Naive thymus-derived CD4-positive, alpha-beta T cell (primary cell): Measurements from ENCODE around the gene TOX2. TPM values are rescaled to one million over a fixed set of nuclear protein-coding genes. Genes with fewer than 3 reads are reported as not detected.

Experiments used
- ATAC-seq: fragments of 150-1000 bp; cut with Tn5 transposase; 2 replicates; pipeline ENCODE4 v1.10.0; 2021; ENCODE audit warnings: mild to moderate bottlenecking, moderate library complexity
- CTCF ChIA-PET: fragments of 350-600 bp; sonication (Branson Sonifier 250); formaldehyde crosslinking; loops from one replicate; lab custom pipeline; 2021; ENCODE audit warnings: antibody characterized with exemption; lab: Charles Lee
- POLR2A ChIA-PET: fragments of 350-600 bp; sonication (Branson Sonifier 250); formaldehyde crosslinking; loops from one replicate; lab custom pipeline; 2021; ENCODE audit warnings: antibody characterized with exemption, inconsistent platforms; lab: Charles Lee
- DNase-seq, 9 donors: peaks; one replicate each; pipeline versions ENCODE4 v3.0.0 to v3.0.0-alpha.2; 2020 to 2022; ENCODE audit warnings: mixed read lengths in 1 of 9
- H3K27ac ChIP-seq: one replicate; pipeline ENCODE4 v1.7.0; 2013; ENCODE audit warnings: mild to moderate bottlenecking, low read depth, low read length, moderate library complexity
- H3K27me3 ChIP-seq, 2 donors: one replicate each; pipeline ENCODE4 v1.7.0; 2013; ENCODE audit warnings: low read length in 2 of 2, mild to moderate bottlenecking in 2 of 2, moderate library complexity in 2 of 2; ENCODE audit not compliant: control insufficient read depth in 2 of 2, insufficient read depth in 2 of 2
- H3K36me3 ChIP-seq, 3 experiments: 1 replicate in 2 of 3; 2 replicates in 1 of 3; pipeline ENCODE4 v1.7.0; 2013; ENCODE audit warnings: low read length in 3 of 3, mild to moderate bottlenecking in 3 of 3, moderate library complexity in 1 of 3; ENCODE audit not compliant: insufficient read depth in 3 of 3, control insufficient read depth in 2 of 3
- H3K4me1 ChIP-seq, 2 donors: one replicate each; pipeline ENCODE4 v1.7.0; 2013; ENCODE audit warnings: low read length in 2 of 2, mild to moderate bottlenecking in 2 of 2, moderate library complexity in 1 of 2; ENCODE audit not compliant: control insufficient read depth in 2 of 2, insufficient read depth in 2 of 2
- H3K4me3 ChIP-seq: 2 replicates; pipeline ENCODE4 v1.7.0; 2013; ENCODE audit warnings: mild to moderate bottlenecking, low read length
- H3K9me3 ChIP-seq, 3 experiments: 1 replicate in 2 of 3; 2 replicates in 1 of 3; pipeline ENCODE4 v1.7.0; 2013; ENCODE audit warnings: low read length in 3 of 3; ENCODE audit not compliant: control insufficient read depth in 2 of 3
- H3K27ac Mint-ChIP-seq, 9 donors: one replicate each; pipeline ENCODE4 v1.8.0; 2020 to 2022; ENCODE audit warnings: mixed read lengths in 9 of 9, mild to moderate bottlenecking in 8 of 9, moderate library complexity in 5 of 9, inconsistent platforms in 2 of 9
- H3K27me3 Mint-ChIP-seq, 5 donors: one replicate each; pipeline ENCODE4 v1.8.0; 2021 to 2022; ENCODE audit warnings: mixed read lengths in 5 of 5, mild to moderate bottlenecking in 1 of 5
- H3K36me3 Mint-ChIP-seq, 5 donors: one replicate each; pipeline ENCODE4 v1.8.0; 2020 to 2022; ENCODE audit warnings: mixed read lengths in 5 of 5, mild to moderate bottlenecking in 3 of 5, inconsistent platforms in 1 of 5
- H3K4me1 Mint-ChIP-seq, 7 donors: one replicate each; pipeline ENCODE4 v1.8.0; 2020 to 2022; ENCODE audit warnings: mixed read lengths in 7 of 7, mild to moderate bottlenecking in 3 of 7, inconsistent platforms in 1 of 7
- H3K4me3 Mint-ChIP-seq, 10 donors: one replicate each; pipeline ENCODE4 v1.8.0; 2020 to 2022; ENCODE audit warnings: mild to moderate bottlenecking in 10 of 10, mixed read lengths in 10 of 10, moderate library complexity in 6 of 10, inconsistent platforms in 2 of 10
- H3K9me3 Mint-ChIP-seq, 11 donors: one replicate each; pipeline ENCODE4 v1.8.0; 2020 to 2022; ENCODE audit warnings: mixed read lengths in 11 of 11, mild to moderate bottlenecking in 4 of 11, inconsistent platforms in 1 of 11, moderate library complexity in 1 of 11
- intact Hi-C, 2 donors: fragments of 100-400 bp; cut with micrococcal nuclease; formaldehyde crosslinking; loops; one replicate each; pipeline ENCODE4 v1.15.1; 2023
- polyA plus RNA-seq, 2 donors: library from polyadenylated mRNA; unstranded; fragments of 300-500 nt; fragmentation: Illumina TruSeq; gene quantifications; one replicate each; pipeline ENCODE4 v1.2.3, GENCODE V29; 2021
- total RNA-seq, 6 experiments: library from RNA in 5 of 6; stranded (reverse) in 5 of 6; gene quantifications; 1 replicate in 5 of 6; 2 replicates in 1 of 6; pipeline ENCODE4 v1.2.3 and lab custom pipeline; 2021 to 2026

TOX2 gene
- total and polyA plus RNA-seq, 7 experiments from 2014 or later = 0.22 to 7.1 (median 1.5) TPM

DNA sequence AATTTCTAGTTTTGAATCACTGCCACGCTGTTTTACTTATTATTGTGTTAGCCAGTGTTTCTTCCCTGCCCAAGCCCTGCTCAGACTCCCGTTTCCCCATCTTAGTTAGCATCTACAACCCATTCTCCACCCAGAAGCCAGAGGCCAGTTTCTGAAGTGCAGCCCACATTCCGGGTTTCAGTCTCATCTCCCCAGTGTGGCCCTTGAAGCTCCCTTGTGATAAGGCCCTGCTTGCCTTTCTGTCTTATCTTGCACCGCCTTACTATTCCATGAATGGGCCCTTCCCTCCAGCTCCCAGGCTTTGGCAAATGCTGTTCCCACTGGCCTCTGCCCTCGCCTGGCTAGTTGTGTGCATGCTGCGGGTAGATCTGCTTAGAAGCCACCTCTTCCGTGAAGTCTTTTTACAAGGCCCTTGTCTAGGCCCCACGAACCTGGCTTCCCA lies 41.1 kb downstream of the TOX2 start:
- DNase-seq (no peak), ATAC-seq (peak; percentile 10)
- intact Hi-C loops = loop anchor here (1.0 to 10.0 kb wide), 7 partner anchors 9 to 361 kb away; partner anchors contain the start of gene IFT52 (in 1 of the 2)
- CTCF ChIA-PET = no interaction called here
- POLR2A ChIA-PET = interaction anchor here (0.6 to 1.2 kb wide), 2 partner anchors 114 to 479 kb away, joined by 3 read pairs; no protein-coding TSS in a partner anchor
- Mint-ChIP-seq H3K27me3 (peaks cover 0 to 45% (median 0%) of the 10 kb centered on the region in 5 donors), H3K9me3 (peaks cover 0 to 16% (median 4%) of the 10 kb centered on the region in 11 donors), H3K27ac (peak overlapping the region in 2 of 9 donors; percentile 27 to 28), H3K36me3 (peaks cover 0 to 25% (median 4%) of the 10 kb centered on the region in 5 donors), H3K4me3 (peak overlapping the region in 5 of 10 donors; percentile 8 to 65 (median 43)), H3K4me1 (peaks cover 66 to 96% (median 85%) of the 10 kb centered on the region in 7 donors)
- H3K9me3 ChIP-seq = no peaks in the 10 kb centered on the region
- peaks cover 72 to 76% of the 10 kb centered on the region in 2 donors for H3K4me1 ChIP-seq
- no peak overlapping the region for H3K4me3 ChIP-seq
- H3K27ac ChIP-seq = no peak overlapping the region
- peaks cover 0 to 5% of the 10 kb centered on the region in 2 donors for H3K27me3 ChIP-seq
- H3K36me3 ChIP-seq = no peaks in the 10 kb centered on the region

DNA sequence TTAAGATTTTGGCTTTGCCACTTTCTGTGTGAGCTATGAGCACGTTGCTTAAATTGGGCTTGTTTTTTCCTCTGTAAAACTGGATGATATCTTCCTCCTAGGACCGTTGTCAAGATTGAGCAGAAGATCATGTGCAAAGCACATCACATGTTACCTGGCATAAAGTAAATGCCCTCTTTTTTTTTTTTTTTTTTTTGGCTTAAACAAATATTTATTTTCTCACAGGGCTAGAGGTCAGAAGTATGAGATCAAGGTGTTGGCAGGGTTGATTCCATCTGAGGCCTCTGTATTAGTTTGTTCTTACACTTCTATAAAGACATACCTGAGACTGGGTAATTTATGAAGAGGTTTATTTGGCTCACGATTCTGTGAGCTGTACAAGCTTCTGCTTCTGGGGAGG lies 42.7 kb downstream of the TOX2 start:
- ChIA-PET CTCF (no interaction called here), POLR2A (interaction anchor here (1.9 kb wide), 1 partner anchor 18 kb away, joined by 5 read pairs; no protein-coding TSS in a partner anchor)
- intact Hi-C loops = loop anchor here in 1 of 2 donors (5.0 to 10.0 kb wide), 2 partner anchors 75 to 363 kb away; partner anchors contain the start of gene IFT52
- Histone ChIP-seq H3K9me3 (no peaks in the 10 kb centered on the region), H3K36me3 (no peaks in the 10 kb centered on the region), H3K4me3 (no peak overlapping the region), H3K27ac (no peak overlapping the region), H3K27me3 (peaks cover 0 to 2% of the 10 kb centered on the region in 2 donors), H3K4me1 (peaks cover 72 to 81% of the 10 kb centered on the region in 2 donors)
- H3K4me3 Mint-ChIP-seq = peak overlapping the region in 3 of 10 donors; percentile 15 to 74 (median 61)
- DNase-seq = no peak
- peaks cover 0 to 16% (median 4%) of the 10 kb centered on the region in 11 donors for H3K9me3 Mint-ChIP-seq
- peaks cover 0 to 45% (median 0%) of the 10 kb centered on the region in 5 donors for H3K27me3 Mint-ChIP-seq
- peaks cover 57 to 96% (median 93%) of the 10 kb centered on the region in 7 donors for H3K4me1 Mint-ChIP-seq
- peak overlapping the region in 4 of 9 donors; percentile 4 to 85 (median 63) for H3K27ac Mint-ChIP-seq
- no peak for ATAC-seq
- peaks cover 0 to 29% (median 4%) of the 10 kb centered on the region in 5 donors for H3K36me3 Mint-ChIP-seq

DNA sequence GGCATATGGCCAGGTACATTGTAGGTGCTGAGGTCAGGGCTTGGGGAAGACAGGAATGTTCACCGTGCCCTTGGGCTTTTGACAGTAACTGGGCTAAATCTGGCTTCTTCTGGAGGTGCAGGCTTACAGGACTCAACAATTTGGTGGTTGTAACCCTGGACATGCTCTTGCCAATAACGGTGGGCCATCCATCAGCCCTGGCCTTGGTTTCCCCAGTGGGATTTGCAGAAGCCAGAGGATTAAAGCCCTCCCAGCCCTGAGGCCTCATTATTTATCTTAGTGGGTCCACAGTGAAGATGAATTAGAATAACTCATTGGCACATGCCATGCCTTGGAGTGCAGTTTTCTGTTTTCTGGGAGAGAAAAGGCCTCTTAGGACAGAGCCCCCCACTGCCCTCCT lies 44.0 kb downstream of the TOX2 start:
- peak overlapping the region in 8 of 9 donors; percentile 1 to 92 (median 81) for H3K27ac Mint-ChIP-seq
- ChIA-PET CTCF (no interaction called here), POLR2A (interaction anchor here (0.7 to 2.7 kb wide), 4 partner anchors 9 to 19 kb away, joined by 3 to 14 read pairs (median 6); no protein-coding TSS in a partner anchor)
- ATAC-seq (no peak), DNase-seq (no peak)
- intact Hi-C loops = loop anchor here in 1 of 2 donors (1.0 to 10.0 kb wide), 3 partner anchors 16 to 364 kb away; partner anchors contain the start of gene IFT52
- H3K9me3 Mint-ChIP-seq = peaks cover 0 to 16% (median 4%) of the 10 kb centered on the region in 11 donors
- H3K4me3 Mint-ChIP-seq = peak overlapping the region in 8 of 10 donors; percentile 56 to 77 (median 68)
- H3K4me1 ChIP-seq = peaks cover 69 to 81% of the 10 kb centered on the region in 2 donors
- peaks cover 0 to 37% (median 0%) of the 10 kb centered on the region in 5 donors for H3K27me3 Mint-ChIP-seq
- H3K4me3 ChIP-seq = peak overlapping the region; percentile 39
- H3K4me1 Mint-ChIP-seq = peaks cover 48 to 95% (median 83%) of the 10 kb centered on the region in 7 donors
- no peaks in the 10 kb centered on the region for H3K36me3 ChIP-seq
- peak overlapping the region; percentile 14 for H3K27ac ChIP-seq
- H3K36me3 Mint-ChIP-seq = peaks cover 0 to 29% (median 4%) of the 10 kb centered on the region in 5 donors
- H3K9me3 ChIP-seq = no peaks in the 10 kb centered on the region
- no peaks in the 10 kb centered on the region for H3K27me3 ChIP-seq

DNA sequence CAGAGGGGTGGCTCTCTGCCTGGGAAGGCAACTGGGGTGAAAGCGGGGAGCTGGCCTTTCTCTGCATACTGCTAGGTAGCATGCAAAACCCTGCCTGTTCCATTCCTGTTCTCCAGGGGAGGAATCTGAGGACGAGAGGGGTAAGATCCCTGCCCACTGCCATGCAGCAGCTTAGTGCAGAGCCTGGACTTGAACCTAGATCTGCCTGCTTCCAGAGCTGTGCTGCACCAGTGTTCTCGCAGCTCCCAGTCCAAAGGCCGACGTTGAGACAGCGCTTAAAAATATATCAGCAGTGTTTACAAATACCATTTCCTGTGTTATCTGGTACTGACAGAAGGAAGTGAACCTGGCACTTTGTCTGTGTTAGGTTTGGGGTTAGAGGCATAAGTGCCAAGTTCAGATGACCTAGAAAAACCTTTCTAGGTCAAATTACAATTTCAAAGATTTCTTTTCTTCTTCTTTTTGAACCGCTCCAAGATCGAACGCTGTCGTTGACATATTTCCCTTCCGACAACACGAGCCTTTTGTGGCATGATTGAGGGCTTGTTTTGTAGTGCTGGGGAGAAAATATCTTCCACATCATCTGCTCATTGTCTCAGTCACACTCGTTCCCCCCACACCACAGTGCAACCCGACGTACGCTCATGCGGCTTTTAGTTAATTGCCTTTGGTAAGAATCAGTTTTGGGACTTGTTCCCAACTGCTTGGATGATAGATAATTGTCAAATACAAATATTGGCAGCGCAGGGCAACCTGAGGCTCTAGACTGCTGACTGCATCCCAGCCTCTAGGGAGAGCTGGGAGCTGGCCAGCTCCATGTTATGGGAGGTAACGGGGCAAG lies 44.6 kb downstream of the TOX2 start:
- DNase-seq = peak in 7 of 9 donors; percentile 47 to 76 (median 66)
- peak overlapping the region; percentile 56 to 77 (median 69) for H3K4me3 Mint-ChIP-seq
- Histone ChIP-seq H3K27me3 (no peaks in the 10 kb centered on the region), H3K4me1 (peaks cover 70 to 81% of the 10 kb centered on the region in 2 donors), H3K36me3 (no peaks in the 10 kb centered on the region), H3K4me3 (peak overlapping the region; percentile 39), H3K9me3 (no peaks in the 10 kb centered on the region), H3K27ac (peak overlapping the region; percentile 25)
- ChIA-PET POLR2A (interaction anchor here (0.7 to 2.7 kb wide), 6 partner anchors 10 to 110 kb away, joined by 3 to 14 read pairs (median 6); no protein-coding TSS in a partner anchor), CTCF (no interaction called here)
- peaks cover 0 to 33% (median 0%) of the 10 kb centered on the region in 5 donors for H3K27me3 Mint-ChIP-seq
- intact Hi-C loops = loop anchor here in 1 of 2 donors (1.0 to 10.0 kb wide), 3 partner anchors 17 to 364 kb away; partner anchors contain the start of gene IFT52
- peak overlapping the region in 8 of 9 donors; percentile 1 to 92 (median 81) for H3K27ac Mint-ChIP-seq
- peaks cover 44 to 89% (median 77%) of the 10 kb centered on the region in 7 donors for H3K4me1 Mint-ChIP-seq
- H3K9me3 Mint-ChIP-seq = peaks cover 0 to 16% (median 4%) of the 10 kb centered on the region in 11 donors
- H3K36me3 Mint-ChIP-seq = peaks cover 0 to 28% (median 4%) of the 10 kb centered on the region in 5 donors
- ATAC-seq = peak; percentile 83

DNA sequence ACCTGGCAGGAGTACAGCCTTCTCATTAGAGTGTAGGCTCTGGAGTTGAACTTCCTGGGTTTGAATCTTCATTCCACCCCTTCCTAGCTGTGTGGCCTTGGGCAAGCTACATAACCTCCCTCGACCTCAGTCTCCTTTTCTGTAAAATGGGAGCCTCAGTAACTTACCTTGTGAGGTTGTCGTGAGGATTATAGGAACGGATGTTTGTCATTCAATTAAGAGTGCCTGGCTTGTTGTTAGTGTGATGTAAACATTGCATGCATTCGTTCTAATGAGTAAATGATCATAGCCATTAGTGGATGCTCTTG lies 45.2 kb downstream of the TOX2 start:
- ChIA-PET POLR2A (interaction anchor here (1.2 to 2.7 kb wide), 5 partner anchors 10 to 109 kb away, joined by 4 to 14 read pairs (median 6); no protein-coding TSS in a partner anchor), CTCF (interaction anchor here (0.8 kb wide), 1 partner anchor 20 kb away, joined by 4 read pairs; no protein-coding TSS in a partner anchor)
- DNase-seq (no peak), ATAC-seq (no peak)
- Histone ChIP-seq H3K9me3 (no peaks in the 10 kb centered on the region), H3K4me1 (peaks cover 69 to 80% of the 10 kb centered on the region in 2 donors), H3K4me3 (peak overlapping the region; percentile 39), H3K27ac (peak overlapping the region; percentile 25), H3K36me3 (no peaks in the 10 kb centered on the region), H3K27me3 (no peaks in the 10 kb centered on the region)
- Mint-ChIP-seq H3K4me1 (peaks cover 44 to 84% (median 76%) of the 10 kb centered on the region in 7 donors), H3K27me3 (peaks cover 0 to 35% (median 0%) of the 10 kb centered on the region in 5 donors), H3K36me3 (peaks cover 0 to 28% (median 4%) of the 10 kb centered on the region in 5 donors), H3K27ac (peak overlapping the region in 8 of 9 donors; percentile 1 to 92 (median 81)), H3K4me3 (peak overlapping the region; percentile 56 to 77 (median 69)), H3K9me3 (peaks cover 0 to 16% (median 4%) of the 10 kb centered on the region in 11 donors)
- intact Hi-C loops = loop anchor here in 1 of 2 donors (1.0 to 10.0 kb wide), 3 partner anchors 18 to 365 kb away; partner anchors contain the start of gene IFT52
